Activated naive CD4-positive, alpha-beta T cell (primary cell): ENCODE results near the gene ARFRP1.
A peak's percentile ranks its signal among the peaks of the same experiment; 100 is the strongest.

Experiments used
- DNase-seq, 4 experiments: peaks; one replicate each; lab custom pipeline; 2025; lab: John Stamatoyannopoulos, UW

The ARFRP1 gene

DNA sequence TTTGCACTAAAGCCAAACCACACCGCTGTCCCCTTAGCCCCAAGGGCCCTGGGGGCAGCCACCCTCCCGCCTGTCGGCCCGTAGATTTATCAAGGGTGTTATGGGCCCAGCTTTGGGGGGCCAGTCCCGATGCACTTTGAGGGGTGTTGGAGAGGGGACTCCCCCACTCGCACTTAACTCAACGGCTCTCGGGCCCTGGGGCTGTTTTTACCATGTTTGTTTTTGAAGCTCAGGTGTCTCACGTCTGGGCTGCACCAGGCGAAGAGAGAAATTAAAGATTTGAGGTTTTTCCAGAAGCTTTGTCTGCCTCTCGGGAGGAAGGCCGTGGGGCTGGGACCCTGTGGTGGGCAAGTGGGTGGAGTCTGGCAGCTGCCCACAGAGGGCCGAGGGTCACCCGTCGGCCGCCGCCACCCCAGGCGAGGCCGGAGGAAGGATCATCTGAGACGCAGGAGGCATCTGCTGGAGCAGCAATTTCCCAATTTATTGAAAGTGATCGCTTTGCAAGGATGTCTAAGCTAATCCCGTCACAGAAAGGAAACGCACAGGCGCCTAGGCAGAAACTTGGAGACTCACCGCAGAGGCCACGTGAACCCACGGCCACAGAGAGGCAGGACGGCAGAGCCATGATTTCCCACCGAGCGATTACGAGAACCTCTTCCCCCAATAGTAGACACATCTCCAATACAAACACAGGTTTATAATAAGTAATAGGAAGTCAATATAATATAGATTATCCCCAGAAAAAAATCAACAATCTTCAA, 35.6 kb upstream of the ARFRP1 start:
- no peak for DNase-seq

DNA sequence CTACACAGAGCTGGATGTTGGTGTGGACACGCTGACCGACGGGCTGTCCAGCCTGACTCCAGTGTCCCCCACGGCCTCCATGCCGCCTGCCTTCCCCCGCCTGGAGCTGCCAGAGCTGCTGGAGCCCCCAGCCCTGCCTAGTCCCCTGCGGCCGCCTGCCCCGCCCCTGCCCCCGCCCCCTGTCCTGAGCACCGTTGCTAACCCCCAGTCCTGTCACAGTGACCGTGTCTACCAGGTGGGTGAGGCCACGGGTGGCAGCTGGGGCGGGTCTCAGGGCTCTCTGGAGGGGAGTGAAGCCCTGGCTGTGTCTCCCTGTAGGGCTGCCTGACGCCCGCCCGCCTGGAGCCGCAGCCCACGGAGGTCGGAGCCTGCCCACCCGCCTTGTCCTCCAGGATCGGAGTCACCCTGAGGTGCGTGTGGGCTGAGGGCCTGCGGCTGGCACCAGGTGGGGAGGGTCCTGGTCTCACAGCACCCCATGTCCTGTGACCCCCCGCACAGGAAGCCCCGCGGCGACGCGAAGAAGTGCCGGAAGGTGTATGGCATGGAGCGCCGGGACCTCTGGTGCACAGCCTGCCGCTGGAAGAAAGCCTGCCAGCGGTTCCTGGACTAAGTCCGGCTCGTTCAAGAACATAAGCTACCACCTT, 34.7 kb upstream of the ARFRP1 start:
- no peak for DNase-seq

DNA sequence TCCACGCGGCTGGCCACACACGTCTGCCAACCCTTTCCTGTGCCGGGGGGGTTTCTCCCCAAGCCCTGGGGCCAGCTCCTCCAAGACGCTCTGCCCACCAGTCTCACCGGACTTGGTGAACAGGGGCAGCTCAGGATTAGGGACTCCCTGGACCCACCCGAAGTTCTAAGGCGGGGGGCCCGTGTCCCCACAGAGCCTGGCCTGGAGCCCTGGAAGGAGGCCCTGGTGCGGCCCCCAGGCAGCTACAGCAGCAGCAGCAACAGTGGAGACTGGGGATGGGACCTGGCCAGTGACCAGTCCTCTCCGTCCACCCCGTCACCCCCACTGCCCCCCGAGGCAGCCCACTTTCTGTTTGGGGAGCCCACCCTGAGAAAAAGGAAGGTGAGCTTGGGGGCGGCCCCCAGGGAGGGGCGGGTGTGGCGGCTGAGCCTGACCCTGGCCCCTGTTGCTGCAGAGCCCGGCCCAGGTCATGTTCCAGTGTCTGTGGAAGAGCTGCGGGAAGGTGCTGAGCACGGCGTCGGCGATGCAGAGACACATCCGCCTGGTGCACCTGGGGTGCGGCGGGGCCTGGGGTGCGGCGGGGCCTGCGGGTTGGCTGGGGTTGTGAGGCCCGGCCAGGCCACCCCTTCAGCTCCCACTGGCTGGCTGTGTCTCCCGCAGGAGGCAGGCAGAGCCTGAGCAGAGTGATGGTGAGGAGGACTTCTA, 34.1 kb upstream of the ARFRP1 start:
- DNase-seq, result no peak

- no peak for DNase-seq
These were observed 33.5 kb upstream of the ARFRP1 start for GRCh38 chr20:63741354-63741675.

GRCh38 chr20:63740627-63741353, 33.0 kb upstream of the ARFRP1 start:
- DNase-seq, result peak in 1 of 4 experiments; percentile 32

DNA sequence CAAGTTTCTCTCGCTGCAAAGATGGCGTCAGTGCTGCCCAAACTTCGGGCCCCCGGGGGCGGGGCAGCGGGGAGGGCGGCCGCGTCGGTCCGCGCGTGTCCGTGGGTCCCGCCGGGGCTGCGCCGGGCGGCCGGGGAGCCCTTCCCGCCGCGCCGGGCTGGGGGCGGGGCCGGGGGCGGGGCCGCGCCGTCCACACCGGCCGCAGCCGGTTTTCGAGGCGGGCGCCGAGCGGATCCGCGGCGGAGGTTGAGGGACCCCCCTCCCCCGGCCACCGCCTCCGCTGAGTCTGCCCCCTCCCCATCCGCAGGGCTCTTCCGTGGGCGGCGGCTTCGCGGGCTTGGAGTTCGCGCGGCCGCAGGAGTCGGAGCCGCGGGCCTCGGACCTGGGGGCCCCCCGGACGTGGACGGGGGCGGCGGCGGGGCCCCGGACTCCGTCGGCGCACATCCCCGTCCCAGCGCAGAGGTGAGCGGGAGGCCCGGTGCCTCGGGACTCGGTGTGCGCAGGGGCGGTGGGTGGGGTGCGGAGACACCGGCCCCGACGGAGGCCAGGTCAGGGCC, 32.4 kb upstream of the ARFRP1 start:
- DNase-seq, result peak in 2 of 4 experiments; percentile 23 to 52

GRCh38 chr20:63739130-63740069, 31.6 kb upstream of the ARFRP1 start, which contains the start of gene SLC2A4RG:
TSS of gene SLC2A4RG (plus strand) at chr20:63739776. CDS start at chr20:63739913, 137 bp downstream.
- DNase-seq, result peak in 1 of 4 experiments; percentile 63

DNA sequence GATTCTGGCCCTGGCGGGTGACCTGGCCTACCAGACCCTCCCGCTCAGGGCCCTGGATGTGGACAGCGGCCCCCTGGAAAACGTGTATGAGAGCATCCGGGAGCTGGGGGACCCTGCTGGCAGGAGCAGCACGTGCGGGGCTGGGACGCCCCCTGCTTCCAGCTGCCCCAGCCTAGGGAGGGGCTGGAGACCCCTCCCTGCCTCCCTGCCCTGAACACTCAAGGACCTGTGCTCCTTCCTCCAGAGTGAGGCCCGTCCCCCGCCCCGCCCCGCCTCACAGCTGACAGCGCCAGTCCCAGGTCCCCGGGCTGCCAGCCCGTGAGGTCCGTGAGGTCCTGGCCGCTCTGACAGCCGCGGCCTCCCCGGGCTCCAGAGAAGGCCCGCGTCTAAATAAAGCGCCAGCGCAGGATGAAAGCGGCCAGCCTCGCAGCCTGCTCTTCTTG, 30.9 kb upstream of the ARFRP1 start:
- DNase-seq, result peak in 1 of 4 experiments; percentile 37

- DNase-seq, result peak in 1 of 4 experiments; percentile 34
These were observed 30.3 kb upstream of the ARFRP1 start for GRCh38 chr20:63737945-63738686.

DNA sequence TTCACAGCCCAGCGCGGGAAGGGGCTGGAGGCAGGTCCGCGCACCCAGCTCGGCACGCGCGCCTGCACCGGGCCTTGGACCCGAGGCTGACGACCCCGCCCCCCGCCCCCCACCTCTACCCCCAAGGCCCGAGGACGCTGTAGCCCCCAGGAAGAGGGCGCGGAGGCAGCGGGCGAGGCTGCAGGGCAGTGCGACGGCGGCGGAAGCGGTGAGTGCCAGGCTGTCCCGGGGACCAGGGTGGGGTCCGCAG, 29.8 kb upstream of the ARFRP1 start:
- DNase-seq, result no peak

- peak in 2 of 4 experiments; percentile 33 to 44 for DNase-seq
These were observed 29.3 kb upstream of the ARFRP1 start for GRCh38 chr20:63736893-63737694.

DNA sequence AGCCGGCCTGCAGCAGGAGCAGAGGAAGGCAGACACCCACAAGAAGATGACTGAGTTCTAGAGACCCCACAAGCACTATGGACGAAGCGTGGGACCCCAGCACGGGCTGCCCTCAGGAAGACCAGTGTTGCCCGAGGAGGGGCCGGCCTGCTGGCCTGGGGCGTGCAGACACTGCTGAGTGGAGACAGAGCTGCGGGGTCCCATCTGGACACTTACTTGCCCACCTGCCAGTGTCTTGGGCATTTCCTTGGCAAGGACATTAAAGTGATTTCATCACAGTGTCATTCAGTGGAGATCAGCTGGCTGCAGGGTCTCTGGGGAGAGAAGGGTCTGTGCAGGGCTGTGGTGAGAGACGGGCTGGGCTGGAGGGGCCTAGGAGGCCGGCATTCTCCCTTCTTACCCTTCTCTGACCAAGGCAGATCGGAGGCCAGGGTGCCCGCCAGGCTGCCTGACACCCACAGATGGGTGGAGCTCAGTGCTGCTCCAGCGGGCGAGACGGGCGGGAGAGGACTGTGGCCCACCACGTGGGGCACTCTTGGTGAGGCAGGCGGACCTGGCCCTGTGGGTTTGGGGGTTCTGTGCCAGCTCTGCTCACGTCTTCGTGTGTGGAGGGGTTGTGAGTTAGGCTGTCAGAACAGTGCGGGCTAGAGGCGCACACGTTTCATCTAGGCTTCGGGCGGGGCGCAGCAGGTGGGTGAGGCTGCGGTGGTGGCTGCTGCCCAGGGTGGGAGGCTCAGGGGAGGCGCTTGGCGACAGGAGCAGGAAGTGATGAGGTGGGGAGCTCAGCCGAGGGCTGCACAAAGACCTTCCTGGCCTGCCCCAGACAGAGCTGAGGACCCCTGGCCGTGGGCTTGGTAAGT, 28.3 kb upstream of the ARFRP1 start, which contains the start of gene LIME1:
Gene LIME1, plus strand, starts transcription at position 806 of the 860 bp plus-strand sequence. CDS start 886 bp downstream, outside the sequence.
- DNase-seq, result peak in 2 of 4 experiments; percentile 54 to 78

DNA sequence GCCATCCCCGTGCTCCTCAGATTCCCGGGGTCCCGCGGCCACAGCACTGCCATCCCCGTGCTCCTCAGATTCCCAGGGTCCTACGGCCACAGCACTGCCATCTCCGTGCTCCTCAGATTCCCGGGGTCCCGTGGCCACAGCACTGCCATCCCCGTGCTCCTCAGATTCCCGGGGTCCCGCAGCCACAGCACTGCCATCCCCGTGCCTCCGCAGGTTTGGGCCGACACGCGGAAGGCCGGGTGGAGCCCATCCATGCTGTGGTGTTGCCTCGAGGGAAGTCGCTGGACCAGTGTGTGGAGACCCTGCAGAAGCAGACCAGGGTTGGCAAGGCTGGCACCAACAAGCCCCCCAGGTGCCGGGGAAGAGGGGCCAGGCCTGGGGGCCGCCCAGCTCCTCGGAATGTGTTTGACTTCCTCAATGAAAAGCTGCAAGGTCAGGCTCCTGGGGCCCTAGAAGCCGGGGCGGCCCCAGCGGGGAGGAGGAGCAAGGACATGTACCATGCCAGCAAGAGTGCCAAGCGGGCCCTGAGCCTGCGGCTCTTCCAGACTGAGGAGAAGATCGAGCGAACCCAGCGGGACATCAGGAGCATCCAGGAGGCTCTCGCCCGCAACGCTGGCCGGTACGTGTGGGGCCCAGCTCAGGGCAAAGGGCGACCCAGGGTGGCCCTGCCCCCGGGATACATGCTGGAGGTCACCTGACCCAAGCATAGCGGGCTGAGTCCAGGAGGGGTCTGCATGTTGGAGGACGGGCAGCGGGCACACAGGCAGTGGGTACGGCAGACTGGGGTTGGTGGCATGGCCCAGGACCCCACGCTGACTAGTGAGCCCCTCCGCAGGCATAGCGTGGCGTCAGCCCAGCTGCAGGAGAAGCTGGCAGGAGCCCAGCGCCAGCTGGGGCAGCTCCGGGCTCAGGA, 27.4 kb upstream of the ARFRP1 start:
- no peak for DNase-seq

GRCh38 chr20:63734111-63734945, 26.6 kb upstream of the ARFRP1 start:
- no peak for DNase-seq

DNA sequence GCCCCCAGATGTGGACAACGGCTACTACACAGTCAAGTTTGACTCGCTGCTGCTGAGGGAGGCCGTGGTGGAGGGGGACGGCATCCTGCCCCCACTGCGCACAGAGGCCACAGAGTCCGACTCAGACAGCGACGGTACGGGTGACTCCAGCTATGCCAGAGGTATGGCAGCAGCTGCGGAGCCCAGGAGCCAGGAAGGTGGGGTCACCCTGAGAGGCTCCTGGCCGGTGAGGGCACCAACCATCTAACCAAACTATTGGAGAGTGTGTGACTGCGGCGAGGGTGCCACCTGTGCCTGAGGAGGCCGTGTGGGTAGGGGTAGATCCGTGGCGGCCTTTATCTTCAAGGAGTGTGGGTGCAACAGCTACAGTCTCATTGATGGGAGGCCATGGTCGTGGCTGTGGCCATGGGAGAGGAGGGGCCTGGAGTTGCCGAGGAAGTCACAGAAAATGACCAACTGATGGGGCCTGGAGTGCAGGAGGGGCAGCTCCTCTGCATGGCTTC, 25.9 kb upstream of the ARFRP1 start:
- no peak for DNase-seq

DNA sequence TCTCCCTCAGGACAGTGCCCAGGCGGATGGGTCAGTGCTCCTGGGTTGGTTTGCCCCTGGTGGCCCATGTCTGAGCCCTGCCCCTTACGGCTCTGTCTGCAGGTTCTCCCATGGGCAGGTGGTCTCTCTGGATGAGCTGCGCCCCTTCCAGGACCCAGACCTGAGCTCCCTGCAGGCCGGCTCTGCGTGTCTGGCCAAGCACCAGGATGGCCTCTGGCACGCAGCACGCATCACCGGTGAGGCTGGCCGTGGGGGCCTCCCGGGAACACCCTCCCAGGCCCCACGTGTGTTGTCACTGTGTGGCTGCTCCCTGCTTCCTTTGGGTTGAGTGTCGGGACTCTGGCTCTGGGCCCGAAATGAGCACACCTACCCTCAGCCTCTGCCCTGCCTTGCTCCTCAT, 25.3 kb upstream of the ARFRP1 start:
- DNase-seq, result no peak
